GM06990 (cell line): ENCODE results near the gene RALGPS1.
"Not testable (repeated sequence)": the region's sequence is repeated elsewhere in the genome, so short reads cannot be mapped to it uniquely, and the experiment has no call there.

Source experiments
- DNase-seq: peaks from one replicate; pipeline ENCODE4 v3.0.0-alpha.2; 2011; ENCODE audit not compliant: insufficient read length; ENCODE audit errors: extremely low read depth
- H3K27me3 ChIP-seq: replicated peaks from 2 replicates; pipeline ENCODE4 v1.6.0; 2011; ENCODE audit warnings: low read length; ENCODE audit not compliant: control insufficient read depth, insufficient read depth
- H3K36me3 ChIP-seq: 2 replicates; pipeline ENCODE4 v1.5.1; 2011; ENCODE audit warnings: low read length; ENCODE audit not compliant: control insufficient read depth, insufficient read depth
- H3K4me3 ChIP-seq: replicated peaks from 2 replicates; pipeline ENCODE4 v1.5.1; 2011; ENCODE audit warnings: low read depth, mild to moderate bottlenecking, control low read depth, low read length
- TF ChIP-seq, protein P1 (sequence below): IDR thresholded peaks from 2 replicates; pipeline ENCODE4 v1.5.1; 2011; ENCODE audit warnings: low read length, control low read depth, mild to moderate bottlenecking, inconsistent platforms; ENCODE audit not compliant: insufficient read depth, poor library complexity, severe bottlenecking

Gene RALGPS1

DNA sequence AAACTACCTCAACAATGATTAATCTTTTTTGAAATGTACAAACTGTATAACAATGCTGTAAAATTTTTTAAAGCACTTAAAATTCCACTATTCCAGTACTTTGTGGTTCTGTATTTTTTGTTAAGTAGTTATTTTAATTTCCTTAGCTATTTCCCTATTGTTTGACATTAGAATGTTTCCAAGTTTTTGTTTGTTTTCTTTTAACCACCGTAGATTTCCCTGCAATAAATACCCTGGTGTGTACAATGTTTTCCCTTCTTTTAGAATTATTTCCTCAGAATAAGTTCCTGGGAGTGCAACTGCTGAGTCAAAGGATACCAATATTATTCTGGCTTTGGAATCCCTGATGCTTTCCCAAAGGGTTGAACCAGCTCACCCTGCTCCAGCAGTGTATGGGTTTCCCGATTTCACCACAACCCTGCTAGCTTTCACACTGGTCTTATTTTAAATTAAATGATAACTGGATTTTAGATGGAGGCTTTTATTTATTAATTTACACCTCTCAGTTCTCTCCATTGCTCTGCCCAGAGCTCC is 228.4 kb downstream of the RALGPS1 start:
- TF ChIP-seq, protein P1, sequence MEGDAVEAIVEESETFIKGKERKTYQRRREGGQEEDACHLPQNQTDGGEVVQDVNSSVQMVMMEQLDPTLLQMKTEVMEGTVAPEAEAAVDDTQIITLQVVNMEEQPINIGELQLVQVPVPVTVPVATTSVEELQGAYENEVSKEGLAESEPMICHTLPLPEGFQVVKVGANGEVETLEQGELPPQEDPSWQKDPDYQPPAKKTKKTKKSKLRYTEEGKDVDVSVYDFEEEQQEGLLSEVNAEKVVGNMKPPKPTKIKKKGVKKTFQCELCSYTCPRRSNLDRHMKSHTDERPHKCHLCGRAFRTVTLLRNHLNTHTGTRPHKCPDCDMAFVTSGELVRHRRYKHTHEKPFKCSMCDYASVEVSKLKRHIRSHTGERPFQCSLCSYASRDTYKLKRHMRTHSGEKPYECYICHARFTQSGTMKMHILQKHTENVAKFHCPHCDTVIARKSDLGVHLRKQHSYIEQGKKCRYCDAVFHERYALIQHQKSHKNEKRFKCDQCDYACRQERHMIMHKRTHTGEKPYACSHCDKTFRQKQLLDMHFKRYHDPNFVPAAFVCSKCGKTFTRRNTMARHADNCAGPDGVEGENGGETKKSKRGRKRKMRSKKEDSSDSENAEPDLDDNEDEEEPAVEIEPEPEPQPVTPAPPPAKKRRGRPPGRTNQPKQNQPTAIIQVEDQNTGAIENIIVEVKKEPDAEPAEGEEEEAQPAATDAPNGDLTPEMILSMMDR: no peak
- H3K27me3 ChIP-seq: no peaks in the 10 kb centered on the region
- no peak for DNase-seq
- H3K4me3 ChIP-seq: no peak overlapping the region
- H3K36me3 ChIP-seq: no peaks in the 10 kb centered on the region

DNA sequence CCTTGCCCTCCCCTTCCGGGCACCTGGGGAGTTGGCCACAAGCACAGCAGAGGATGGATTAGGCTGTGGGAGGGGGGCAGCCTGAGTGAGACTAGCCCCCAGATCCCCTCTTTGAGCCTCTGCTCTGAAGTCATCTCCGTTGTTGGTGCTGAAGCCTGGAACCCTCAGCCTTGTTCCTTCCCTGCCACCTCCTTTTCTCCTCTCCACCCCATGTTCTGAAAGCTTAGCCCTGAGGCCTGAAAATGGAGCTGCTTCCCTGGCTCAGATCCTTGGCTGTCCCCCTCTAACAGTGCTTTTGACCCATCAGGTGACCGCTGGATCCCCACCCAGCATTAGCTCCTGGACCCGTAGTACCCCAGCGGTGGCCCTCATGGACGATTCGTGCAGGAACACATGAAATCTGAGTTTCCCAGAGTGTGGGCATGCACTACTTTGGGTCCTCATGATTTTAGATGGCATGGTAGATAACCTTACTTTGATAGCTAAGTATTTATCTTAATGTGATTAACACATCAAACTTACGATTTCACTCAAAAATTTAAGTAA is 229.4 kb downstream of the RALGPS1 start:
- TF ChIP-seq, protein P1: no peak
- Histone ChIP-seq H3K27me3 (no peaks in the 10 kb centered on the region), H3K36me3 (no peaks in the 10 kb centered on the region), H3K4me3 (no peak overlapping the region)
- no peak for DNase-seq

DNA sequence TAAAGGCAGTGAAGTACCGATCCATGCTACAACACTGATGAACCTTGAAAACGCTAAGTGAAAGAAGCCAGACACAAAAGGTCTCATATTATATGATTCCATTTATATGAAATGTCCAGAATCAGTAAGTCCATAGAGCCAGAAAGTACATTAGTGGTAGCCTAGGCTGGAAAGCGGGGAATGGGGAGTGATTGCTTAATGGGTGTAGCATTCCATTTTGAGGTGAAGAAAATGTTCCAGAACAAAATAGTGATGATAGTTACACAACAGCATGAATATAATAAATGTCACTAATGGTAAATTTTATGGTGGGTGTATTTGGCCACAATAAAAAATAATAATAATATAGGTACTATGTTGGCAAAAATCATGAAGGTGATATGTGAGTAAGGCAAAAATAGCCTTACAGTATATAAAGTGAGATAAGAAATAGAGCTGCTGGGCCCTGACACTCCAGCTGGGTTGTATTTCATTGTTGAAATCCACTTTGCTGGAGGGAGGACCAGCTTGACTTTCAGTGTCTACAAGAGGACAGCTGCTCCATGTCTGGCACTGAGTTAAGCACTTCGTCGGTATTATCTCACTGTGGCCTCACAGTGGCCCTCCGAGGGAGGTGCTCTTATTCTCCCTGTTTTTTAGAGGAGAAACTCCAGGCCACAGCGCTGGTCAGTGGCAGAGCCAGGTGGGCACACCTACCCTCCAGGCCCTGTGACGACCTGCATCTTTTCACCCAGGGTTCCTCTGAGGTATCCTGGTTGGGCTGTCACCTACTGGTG is 230.3 kb downstream of the RALGPS1 start:
- TF ChIP-seq, protein P1: no peak

DNA sequence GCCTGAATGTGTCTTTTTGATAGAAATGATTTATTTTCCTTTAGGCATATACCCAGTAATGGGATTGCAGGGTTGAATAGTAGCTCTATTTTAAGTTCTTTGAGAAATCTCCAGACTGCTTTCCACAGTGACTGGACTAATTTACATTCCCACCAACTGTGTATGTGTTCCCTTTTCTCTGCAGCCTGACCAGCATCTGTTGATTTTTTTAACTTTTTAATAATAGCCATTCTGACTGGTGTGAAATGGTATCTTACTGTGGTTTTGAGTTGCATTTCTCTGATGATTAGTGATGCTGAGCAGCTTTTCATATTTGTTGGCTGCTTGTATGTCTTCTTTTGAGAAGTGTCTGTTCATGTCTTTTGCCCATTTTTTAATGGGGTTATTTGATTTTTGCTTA is 232.3 kb downstream of the RALGPS1 start:
- not testable (repeated sequence) for H3K27me3 ChIP-seq, H3K36me3 ChIP-seq, H3K4me3 ChIP-seq, DNase-seq

More for the DNA sequence above, 230.3 kb downstream of the RALGPS1 start:
- H3K36me3 ChIP-seq: no peaks in the 10 kb centered on the region
- H3K4me3 ChIP-seq: no peak overlapping the region
- DNase-seq: no peak
- H3K27me3 ChIP-seq: no peaks in the 10 kb centered on the region

DNA sequence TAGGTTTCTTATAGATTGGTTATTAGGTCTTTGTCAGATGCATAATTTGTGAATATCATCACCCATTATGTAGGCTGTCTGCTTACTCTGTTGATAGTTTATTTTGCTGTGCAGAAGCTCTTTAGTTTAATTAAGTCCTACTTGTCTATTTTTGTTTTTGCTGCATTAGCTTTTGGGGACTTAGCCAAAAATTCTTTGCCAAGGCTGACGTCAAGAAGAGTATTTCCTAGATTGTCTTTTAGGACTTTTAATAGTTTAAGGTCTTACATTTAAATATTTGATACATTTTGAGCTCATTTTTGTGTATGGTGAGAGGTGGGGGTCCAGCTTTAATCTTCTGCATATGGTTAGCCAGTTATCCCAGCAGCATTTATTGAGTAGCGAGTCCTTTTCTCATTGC is 232.7 kb downstream of the RALGPS1 start:
- Histone ChIP-seq H3K27me3 (no peaks in the 10 kb centered on the region), H3K36me3 (no peaks in the 10 kb centered on the region), H3K4me3 (no peak overlapping the region)
- no peak for DNase-seq
- TF ChIP-seq, protein P1: no peak

DNA sequence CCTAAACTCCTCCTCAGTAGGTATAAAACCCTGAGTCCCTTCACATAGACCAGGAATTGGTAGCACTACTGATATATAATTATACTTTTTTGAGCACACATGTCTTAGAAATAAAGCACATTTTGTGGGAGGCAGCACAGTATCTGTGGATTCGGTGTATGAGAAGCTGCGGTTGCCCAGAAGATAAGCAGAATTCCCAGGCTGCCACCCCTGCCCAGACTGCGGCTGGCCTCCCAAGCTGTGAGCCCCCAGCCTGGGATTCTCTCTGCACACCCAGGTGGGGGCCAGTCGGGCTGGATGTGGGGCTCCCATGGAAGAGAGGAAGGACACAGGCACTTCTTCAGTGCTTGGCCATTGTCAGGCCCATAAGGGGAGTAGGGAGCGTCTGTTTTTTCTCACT is 233.4 kb downstream of the RALGPS1 start:
- Histone ChIP-seq H3K4me3 (no peak overlapping the region), H3K36me3 (no peaks in the 10 kb centered on the region), H3K27me3 (no peaks in the 10 kb centered on the region)
- TF ChIP-seq, protein P1: no peak
- DNase-seq: no peak
